Colon (tissue), 2 donors: ENCODE results near the gene STUM.

Source experiments
- FAIRE-seq: peaks from 2 replicates; lab custom pipeline; 2012; peaks lifted over from hg19 to GRCh38; lab: Jason Lieb, UNC
- donor health status: control.
- donor health status: control.

STUM gene

GRCh38 chr1:226534098-226534497 is 14.5 kb upstream of the STUM start:
- no peak for FAIRE-seq

- FAIRE-seq, result no peak
Observed at GRCh38 chr1:226534645-226535044, 13.9 kb upstream of the STUM start.

GRCh38 chr1:226535666-226536065 is 12.9 kb upstream of the STUM start:
- FAIRE-seq, result no peak

GRCh38 chr1:226541231-226541630 is 7.3 kb upstream of the STUM start:
- FAIRE-seq, result no peak

GRCh38 chr1:226541631-226542622 is 6.6 kb upstream of the STUM start:
- no peak for FAIRE-seq

- no peak for FAIRE-seq
Observed at GRCh38 chr1:226542623-226543103, 5.9 kb upstream of the STUM start.

GRCh38 chr1:226545836-226546596 is 2.5 kb upstream of the STUM start:
- FAIRE-seq, result no peak

GRCh38 chr1:226546926-226547325 is 1.6 kb upstream of the STUM start:
- no peak for FAIRE-seq

GRCh38 chr1:226547754-226548191 is 791 bp upstream of the STUM start:
- FAIRE-seq, result no peak

- FAIRE-seq, result no peak
Observed at GRCh38 chr1:226549094-226549936, 751 bp downstream of the STUM start.

- FAIRE-seq, result no peak
Observed at GRCh38 chr1:226549937-226550671, 1.5 kb downstream of the STUM start.

- FAIRE-seq, result no peak
Observed at GRCh38 chr1:226550672-226551041, 2.1 kb downstream of the STUM start.

GRCh38 chr1:226551299-226551698 is 2.7 kb downstream of the STUM start:
- FAIRE-seq, result no peak

GRCh38 chr1:226552061-226552460 is 3.5 kb downstream of the STUM start:
- no peak for FAIRE-seq

- FAIRE-seq, result no peak
Observed at GRCh38 chr1:226553266-226553923, 4.8 kb downstream of the STUM start.

- no peak for FAIRE-seq
Observed at GRCh38 chr1:226553924-226554282, 5.3 kb downstream of the STUM start.

- no peak for FAIRE-seq
Observed at GRCh38 chr1:226555092-226555491, 6.5 kb downstream of the STUM start.

GRCh38 chr1:226557424-226557823 is 8.9 kb downstream of the STUM start:
- no peak for FAIRE-seq

- no peak for FAIRE-seq
Observed at GRCh38 chr1:226558036-226558650, 9.6 kb downstream of the STUM start.

GRCh38 chr1:226560243-226560642 is 11.7 kb downstream of the STUM start:
- FAIRE-seq, result no peak
